Measurements from ENCODE around the gene LEKR1.
"Not testable (repeated sequence)": the region's sequence is repeated elsewhere in the genome, so short reads cannot be mapped to it uniquely, and the experiment has no call there.

The LEKR1 gene

GRCh38 chr3:156826144-156826895, at the start of gene LEKR1:
TSS of gene LEKR1 (plus strand) at chr3:156826353. CDS start at chr3:156829330, 2,977 bp downstream.
- DNase-seq: peak; percentile 97

GRCh38 chr3:156776871-156777270, 49.3 kb upstream of the LEKR1 start:
- no peak for DNase-seq

GRCh38 chr3:156781310-156782230, 44.6 kb upstream of the LEKR1 start:
- no peak for DNase-seq

DNA sequence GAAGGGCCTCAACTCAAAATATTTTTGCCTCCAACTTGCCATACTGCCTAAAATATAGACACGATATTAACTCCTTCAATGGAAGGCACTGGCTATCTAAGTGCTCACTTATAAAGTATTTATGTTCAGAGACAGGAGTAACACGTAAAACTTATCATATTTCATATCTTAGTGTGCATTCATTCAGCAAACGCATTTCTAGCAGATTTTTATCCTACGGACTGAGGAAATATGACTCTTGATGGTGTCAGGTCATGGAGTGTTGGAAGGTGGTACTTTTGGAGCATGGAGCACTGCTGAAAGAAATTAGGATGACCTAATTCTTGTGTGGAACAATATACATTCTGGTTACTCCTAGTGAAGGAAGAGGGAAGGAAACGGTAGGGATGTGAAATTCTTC, 43.8 kb upstream of the LEKR1 start:
- DNase-seq: no peak

- no peak for DNase-seq
Measured at GRCh38 chr3:156782921-156783320, 43.2 kb upstream of the LEKR1 start.

GRCh38 chr3:156787001-156787400, 39.2 kb upstream of the LEKR1 start:
- no peak for DNase-seq

DNA sequence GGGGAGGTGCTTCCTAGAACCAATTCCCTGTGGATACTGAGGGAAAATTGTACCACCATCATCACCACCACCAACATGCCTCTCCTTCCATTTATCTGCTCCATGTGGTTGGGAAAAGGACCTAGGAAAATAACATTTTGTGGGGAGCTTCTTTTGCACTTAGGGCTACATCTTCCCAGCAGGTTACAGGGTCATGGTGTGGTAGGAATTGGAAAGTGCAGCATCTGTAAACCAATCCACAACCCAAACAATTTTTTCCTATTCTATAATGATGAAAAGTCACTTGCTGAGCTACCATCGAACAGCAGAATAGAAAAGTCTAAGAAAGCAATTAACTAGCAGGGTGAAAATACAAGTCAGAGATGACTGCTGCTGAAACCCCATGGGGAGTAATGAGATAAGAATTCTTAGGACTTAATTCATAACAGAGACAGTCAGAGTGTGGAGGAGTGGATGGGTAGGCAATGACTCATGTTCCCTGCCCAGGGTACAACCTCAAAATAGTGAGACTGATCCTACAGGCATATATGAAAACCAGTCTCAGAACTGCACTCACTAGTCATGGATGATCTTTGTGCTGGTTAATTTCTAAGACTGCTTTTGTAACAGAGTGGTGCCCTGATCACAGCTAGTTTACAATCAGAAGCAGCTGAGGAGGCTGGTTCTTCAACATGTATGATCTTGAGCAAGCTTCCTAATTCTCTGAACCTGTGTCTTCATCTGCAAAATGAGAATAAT, 38.1 kb upstream of the LEKR1 start:
- DNase-seq: no peak

GRCh38 chr3:156788846-156789245, 37.3 kb upstream of the LEKR1 start:
- DNase-seq: no peak

GRCh38 chr3:156790156-156790555, 36.0 kb upstream of the LEKR1 start:
- no peak for DNase-seq

GRCh38 chr3:156792114-156792513, 34.0 kb upstream of the LEKR1 start:
- DNase-seq: no peak

DNA sequence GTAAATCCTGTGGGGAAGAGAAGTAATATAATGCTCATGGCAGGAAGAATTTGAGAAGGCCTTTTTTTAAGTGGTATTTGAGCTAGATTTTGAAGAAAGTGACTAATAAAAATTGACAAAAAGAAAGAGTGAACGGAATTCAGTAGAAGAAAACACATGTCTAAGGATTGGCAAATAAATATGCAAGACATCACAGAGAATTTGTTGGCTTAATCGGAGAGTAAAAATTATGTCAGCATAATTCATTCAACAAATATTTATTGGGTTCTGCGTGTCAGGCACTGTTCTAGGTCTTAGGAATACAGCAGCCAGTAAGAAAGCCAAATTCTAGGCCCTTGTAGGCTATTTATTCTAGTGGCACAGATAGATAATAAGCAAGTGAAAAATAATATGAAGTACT, 33.6 kb upstream of the LEKR1 start:
- DNase-seq: no peak

DNA sequence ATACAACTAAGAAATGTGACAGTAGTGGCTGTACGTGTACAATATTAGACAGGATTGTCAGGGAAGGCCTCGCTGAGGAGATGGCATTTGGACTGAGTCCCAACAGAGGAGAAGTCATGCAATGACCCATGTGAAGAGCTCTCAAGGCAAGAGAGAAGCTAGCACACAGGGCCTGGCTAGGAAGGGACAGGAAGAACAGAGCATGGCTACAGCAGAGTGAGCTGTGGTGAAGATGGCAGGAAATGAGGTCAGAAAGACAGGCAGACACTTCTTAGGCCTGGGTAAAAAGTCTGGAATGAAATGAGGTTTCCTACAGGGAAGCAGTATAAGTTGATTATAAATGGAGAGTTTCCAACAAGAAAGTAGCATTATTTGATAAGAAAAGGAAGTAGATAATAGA, 33.2 kb upstream of the LEKR1 start:
- no peak for DNase-seq

- no peak for DNase-seq
Measured at GRCh38 chr3:156793400-156793799, 32.8 kb upstream of the LEKR1 start.

DNA sequence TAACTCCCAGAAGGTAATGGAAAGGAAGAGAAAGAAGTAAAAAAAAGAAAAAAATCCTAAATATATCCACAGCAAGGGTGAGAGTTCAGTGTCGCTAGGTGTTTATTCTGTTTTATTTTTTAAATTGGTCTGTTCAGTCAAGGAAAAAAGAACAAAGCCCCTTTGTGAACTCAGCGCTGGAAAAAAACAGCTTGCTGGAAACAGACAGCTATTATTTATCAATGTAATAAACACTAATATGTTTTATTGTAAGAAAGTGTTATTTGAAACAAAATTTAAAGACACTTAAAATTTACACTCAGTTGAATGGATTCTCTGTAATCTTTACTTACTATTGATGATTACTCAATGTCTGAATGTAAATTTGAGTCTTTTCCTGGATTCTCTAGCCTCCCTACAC, 32.3 kb upstream of the LEKR1 start:
- no peak for DNase-seq

DNA sequence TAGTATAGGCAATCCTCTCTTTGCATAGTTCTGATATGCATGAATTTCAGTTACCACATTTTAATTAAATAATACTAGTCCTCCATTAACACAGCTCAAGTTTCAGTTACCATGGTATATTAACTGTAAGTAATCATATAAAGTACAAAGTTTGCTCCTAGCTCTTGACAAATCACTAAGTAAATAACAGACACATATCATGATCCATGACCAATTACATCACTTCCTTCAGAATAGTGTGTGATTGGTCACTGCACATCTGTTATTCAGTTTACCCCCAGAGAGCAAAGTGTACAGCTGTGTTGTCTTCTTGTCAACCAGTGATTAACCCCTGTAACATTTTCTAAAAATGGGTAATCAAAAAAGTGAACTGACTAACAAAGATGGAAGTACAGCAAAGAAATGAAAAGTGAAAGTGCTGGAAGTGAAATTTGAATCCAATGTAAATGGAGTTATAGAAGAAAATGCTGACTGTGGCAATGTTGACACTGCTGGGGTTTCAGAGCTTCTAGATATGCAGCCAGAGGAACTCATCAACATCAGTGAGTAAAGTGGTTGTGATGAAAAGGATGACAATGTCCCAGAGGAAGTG, 30.2 kb upstream of the LEKR1 start:
- no peak for DNase-seq

GRCh38 chr3:156797368-156797767, 28.8 kb upstream of the LEKR1 start:
- DNase-seq: no peak

GRCh38 chr3:156800287-156800686, 25.9 kb upstream of the LEKR1 start:
- not testable (repeated sequence) for DNase-seq

- no peak for DNase-seq
Measured at GRCh38 chr3:156801746-156802145, 24.4 kb upstream of the LEKR1 start.

DNA sequence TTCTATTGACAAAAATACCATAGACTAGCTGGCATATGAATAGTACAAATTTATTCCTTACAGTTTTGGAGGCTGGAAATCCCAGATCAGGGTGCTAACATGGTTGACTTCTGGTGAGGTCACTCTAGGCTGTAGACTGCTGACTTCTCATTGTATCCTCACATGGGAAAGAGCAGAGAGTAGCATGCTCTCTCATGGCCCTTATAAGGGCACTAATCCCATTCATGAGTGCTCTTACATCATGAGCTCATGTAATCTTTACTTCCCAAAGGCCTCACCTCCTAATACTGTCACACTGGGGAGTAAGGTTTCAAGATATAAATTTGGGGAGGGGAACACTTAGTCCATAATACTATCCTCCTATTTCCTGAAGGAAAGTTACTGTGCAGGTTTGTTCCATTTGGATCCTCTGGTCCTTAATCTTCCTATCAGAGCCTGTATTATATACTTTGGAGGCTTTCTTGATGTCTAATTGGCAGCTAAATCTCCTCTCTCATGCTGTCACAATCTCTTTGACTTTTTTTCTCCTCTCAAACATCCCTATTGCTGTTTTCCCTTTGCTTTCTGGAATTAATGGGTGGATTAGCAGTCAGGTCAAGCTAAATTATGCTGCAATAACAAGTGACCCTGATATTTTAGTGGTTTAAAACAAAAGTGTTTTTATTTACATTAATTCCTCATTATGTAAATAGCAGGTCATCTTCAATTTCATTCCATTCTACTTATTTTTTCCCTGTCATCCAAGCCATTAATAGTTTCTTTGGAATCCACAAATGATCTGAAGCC, 23.1 kb upstream of the LEKR1 start:
- no peak for DNase-seq

GRCh38 chr3:156803952-156804741, 22.0 kb upstream of the LEKR1 start:
- DNase-seq: no peak

GRCh38 chr3:156806698-156807097, 19.5 kb upstream of the LEKR1 start:
- no peak for DNase-seq
